H1 (cell line): Measurements from ENCODE around the gene UGT1A10. TPM values are rescaled to one million over a fixed set of nuclear protein-coding genes. Genes with fewer than 3 reads are reported as not detected.

Source experiments
- BCL11A ChIP-seq, 2 experiments: IDR thresholded peaks; one replicate each; pipeline ENCODE4 v1.6.1; 2011; ENCODE audit warnings: low read depth in 2 of 2, low read length in 2 of 2, mild to moderate bottlenecking in 2 of 2
- HDAC2 ChIP-seq, 2 experiments: fragments of 300-600 bp in 1 of 2; sonication (generic) in 1 of 2; IDR thresholded peaks; 2 replicates each; pipeline ENCODE4 v1.6.1; 2011 to 2012; ENCODE audit warnings: low read depth in 2 of 2, low read length in 2 of 2, mild to moderate bottlenecking in 2 of 2, moderate library complexity in 2 of 2, borderline replicate concordance in 1 of 2, inconsistent platforms in 1 of 2
- KDM5A ChIP-seq: fragments of 200-600 bp; IDR thresholded peaks from 2 replicates; pipeline ENCODE4 v1.7.1; 2012; ENCODE audit warnings: mild to moderate bottlenecking, low read length, inconsistent platforms, mixed read lengths
- POLR2A ChIP-seq, 2 experiments: IDR thresholded peaks; 1 replicate in 1 of 2; 2 replicates in 1 of 2; pipeline ENCODE4 v1.6.1; 2011; ENCODE audit warnings: low read depth in 2 of 2, low read length in 2 of 2, mild to moderate bottlenecking in 2 of 2; ENCODE audit errors: control extremely low read depth in 1 of 2
- SIX5 ChIP-seq: IDR thresholded peaks from 2 replicates; pipeline ENCODE4 v1.6.1; 2011; ENCODE audit warnings: mild to moderate bottlenecking, low read depth, low read length
- SRF ChIP-seq: IDR thresholded peaks from 2 replicates; pipeline ENCODE4 v1.6.1; 2011; ENCODE audit warnings: mild to moderate bottlenecking, low read depth, low read length, moderate library complexity
- polyA plus RNA-seq, 7 experiments: library from polyadenylated mRNA; depleted of rRNA in 3 of 7; stranded (reverse) in 5 of 7; unstranded in 2 of 7; fragments of >200 nt in 5 of 7; fragments of 200-250 nt in 2 of 7; gene quantifications; 1 replicate in 5 of 7; 2 replicates in 1 of 7; 4 replicates in 1 of 7; pipeline versions ENCODE4 v1.2.1 to v1.2.3, GENCODE V29; 2011 to 2013; ENCODE audit warnings: missing spikeins in 2 of 7, mixed read lengths in 2 of 7
- total RNA-seq: library from RNA; stranded (reverse); fragmentation: NEBNext Ultra II Directional; extraction: Animal tissue kit (Norgen Biotek cat#: 25700); gene quantifications from 2 replicates; pipeline ENCODE4 v1.2.1, GENCODE V29; 2021
- TF ChIP-seq, protein P1 (sequence below): IDR thresholded peaks from 2 replicates; pipeline ENCODE4 v1.6.1; 2012; ENCODE audit warnings: low read length, inconsistent platforms

The UGT1A10 gene
- total and polyA plus RNA-seq, 2 of the 8 experiments (the other 6 are each of a cell fraction or from before 2014, with no cell fraction given): not detected

DNA sequence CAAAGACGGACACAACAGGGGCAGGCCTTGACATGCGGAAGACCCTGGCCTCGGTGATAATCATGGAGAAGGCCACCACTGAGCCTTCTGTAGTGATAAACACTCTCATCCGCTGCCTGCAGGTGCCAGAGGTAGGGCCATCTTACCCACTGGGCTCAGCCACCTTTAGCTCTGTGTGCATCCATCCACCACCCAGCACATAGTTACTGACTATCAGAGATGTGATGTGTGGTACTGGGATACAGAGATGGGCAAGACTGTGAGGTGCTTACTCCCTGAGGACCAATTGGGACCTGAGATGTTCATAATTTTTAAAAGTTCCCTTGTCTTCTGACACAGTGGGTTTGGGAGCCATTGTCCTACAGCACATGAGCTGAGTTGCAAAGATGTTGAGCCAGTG is 143.5 kb downstream of the UGT1A10 start (continued):
- TF ChIP-seq BCL11A (IDR thresholded peaks at IDR 0.05; ENCODE audit: low read depth in 2 of 2, low read length in 2 of 2) (no peak), HDAC2 (IDR thresholded peaks at IDR 0.05; ENCODE audit: borderline replicate concordance in 1 of 2, low read depth in 2 of 2, low read length in 2 of 2) (no peak), SRF (no peak), KDM5A (no peak), POLR2A (IDR thresholded peaks at IDR 0.05; ENCODE audit: control extremely low read depth in 1 of 2, low read depth in 2 of 2, low read length in 2 of 2) (no peak), SIX5 (no peak)
- TF ChIP-seq, protein P1, sequence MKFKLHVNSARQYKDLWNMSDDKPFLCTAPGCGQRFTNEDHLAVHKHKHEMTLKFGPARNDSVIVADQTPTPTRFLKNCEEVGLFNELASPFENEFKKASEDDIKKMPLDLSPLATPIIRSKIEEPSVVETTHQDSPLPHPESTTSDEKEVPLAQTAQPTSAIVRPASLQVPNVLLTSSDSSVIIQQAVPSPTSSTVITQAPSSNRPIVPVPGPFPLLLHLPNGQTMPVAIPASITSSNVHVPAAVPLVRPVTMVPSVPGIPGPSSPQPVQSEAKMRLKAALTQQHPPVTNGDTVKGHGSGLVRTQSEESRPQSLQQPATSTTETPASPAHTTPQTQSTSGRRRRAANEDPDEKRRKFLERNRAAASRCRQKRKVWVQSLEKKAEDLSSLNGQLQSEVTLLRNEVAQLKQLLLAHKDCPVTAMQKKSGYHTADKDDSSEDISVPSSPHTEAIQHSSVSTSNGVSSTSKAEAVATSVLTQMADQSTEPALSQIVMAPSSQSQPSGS: no peak
